Measurements from ENCODE around the gene ACTR5. TPM values are rescaled to one million over a fixed set of nuclear protein-coding genes. Genes with fewer than 3 reads are reported as not detected.

ACTR5 gene
- total RNA-seq, 3 donors from 2014 or later = 8.5 to 15.4 (median 13.0) TPM

- Histone ChIP-seq H3K27me3 (no peaks in the 10 kb centered on the region), H3K4me1 (no peaks in the 10 kb centered on the region), H3K9me3 (no peaks in the 10 kb centered on the region), H3K36me3 (peaks cover 11% of the 10 kb centered on the region), H3K4me3 (no peak overlapping the region), H3K27ac (no peak overlapping the region)
- intact Hi-C loops (cut with DNase I; ENCODE audit: low total_unique reads) = loop anchor here (10.0 kb wide), 1 partner anchor 114 kb away; no protein-coding TSS in a partner anchor
- DNase-seq (ENCODE audit: low spot score in 2 of 2) = no peak
- TF ChIP-seq CTCF (IDR thresholded peaks at IDR 0.05) = no peak
Measured at GRCh38 chr20:38759106-38759505, 10.8 kb downstream of the ACTR5 start.

GRCh38 chr20:38760978-38761377 lies 12.7 kb downstream of the ACTR5 start:
- peaks cover 10% of the 10 kb centered on the region for H3K36me3 ChIP-seq
- no peaks in the 10 kb centered on the region for H3K4me1 ChIP-seq
- TF ChIP-seq POLR2AphosphoS5 (IDR thresholded peaks at IDR 0.05) = no peak
- no peak for TF ChIP-seq POLR2A (IDR thresholded peaks at IDR 0.05)
- TF ChIP-seq CTCF (IDR thresholded peaks at IDR 0.05) = no peak
- H3K27me3 ChIP-seq = no peaks in the 10 kb centered on the region
- no peaks in the 10 kb centered on the region for H3K9me3 ChIP-seq
- no peak overlapping the region for H3K27ac ChIP-seq
- H3K4me3 ChIP-seq = no peak overlapping the region
- intact Hi-C loops (cut with DNase I; ENCODE audit: low total_unique reads) = no loop called here
- DNase-seq (ENCODE audit: low spot score in 2 of 2) = no peak

GRCh38 chr20:38762174-38762573 lies 13.9 kb downstream of the ACTR5 start:
- Histone ChIP-seq H3K9me3 (no peaks in the 10 kb centered on the region), H3K27ac (no peak overlapping the region), H3K4me3 (no peak overlapping the region), H3K4me1 (no peaks in the 10 kb centered on the region), H3K36me3 (peaks cover 7% of the 10 kb centered on the region), H3K27me3 (no peaks in the 10 kb centered on the region)
- intact Hi-C loops (cut with DNase I; ENCODE audit: low total_unique reads) = no loop called here
- no peak for TF ChIP-seq POLR2A (IDR thresholded peaks at IDR 0.05)
- TF ChIP-seq CTCF (IDR thresholded peaks at IDR 0.05) = no peak
- no peak for TF ChIP-seq POLR2AphosphoS5 (IDR thresholded peaks at IDR 0.05)
- DNase-seq (ENCODE audit: low spot score in 2 of 2) = no peak

- TF ChIP-seq POLR2A (IDR thresholded peaks at IDR 0.05) = no peak
- TF ChIP-seq CTCF (IDR thresholded peaks at IDR 0.05) = no peak
- no peak for TF ChIP-seq POLR2AphosphoS5 (IDR thresholded peaks at IDR 0.05)
- Histone ChIP-seq H3K9me3 (no peaks in the 10 kb centered on the region), H3K27me3 (no peaks in the 10 kb centered on the region), H3K27ac (no peak overlapping the region), H3K4me1 (no peaks in the 10 kb centered on the region), H3K4me3 (no peak overlapping the region), H3K36me3 (peaks cover 7% of the 10 kb centered on the region)
- intact Hi-C loops (cut with DNase I; ENCODE audit: low total_unique reads) = no loop called here
- no peak for DNase-seq (ENCODE audit: low spot score in 2 of 2)
Measured at GRCh38 chr20:38763616-38764015, 15.4 kb downstream of the ACTR5 start.

GRCh38 chr20:38764567-38765318 lies 16.5 kb downstream of the ACTR5 start:
- Histone ChIP-seq H3K4me3 (no peak overlapping the region), H3K4me1 (no peaks in the 10 kb centered on the region), H3K27me3 (no peaks in the 10 kb centered on the region), H3K27ac (no peak overlapping the region), H3K9me3 (no peaks in the 10 kb centered on the region), H3K36me3 (peaks cover 7% of the 10 kb centered on the region)
- DNase-seq (ENCODE audit: low spot score in 2 of 2) = no peak
- TF ChIP-seq POLR2A (IDR thresholded peaks at IDR 0.05) (no peak), CTCF (IDR thresholded peaks at IDR 0.05) (no peak), POLR2AphosphoS5 (IDR thresholded peaks at IDR 0.05) (no peak)
- intact Hi-C loops (cut with DNase I; ENCODE audit: low total_unique reads) = no loop called here
